Transverse colon (tissue), 4 donors: Measurements from ENCODE around the gene AIP. TPM values are rescaled to one million over a fixed set of nuclear protein-coding genes. Genes with fewer than 3 reads are reported as not detected.

Source experiments
- DNase-seq: peaks from one replicate; pipeline ENCODE4 v3.0.0-alpha.2; 2019
- H3K27ac ChIP-seq, 4 donors: fragments of 200-600 bp; sonication (generic); 2 replicates each; pipeline ENCODE4 v1.5.1; 2016 to 2018; ENCODE audit warnings: inconsistent platforms in 4 of 4
- H3K27me3 ChIP-seq: fragments of 200-600 bp; sonication (generic); 2 replicates; pipeline ENCODE4 v1.5.1; 2017; ENCODE audit warnings: inconsistent platforms
- H3K36me3 ChIP-seq, 4 donors: fragments of 200-600 bp; sonication (generic); 2 replicates each; pipeline ENCODE4 v1.5.1; 2017 to 2019; ENCODE audit warnings: inconsistent platforms in 4 of 4
- H3K4me1 ChIP-seq, 4 donors: fragments of 200-600 bp; sonication (generic); 2 replicates each; pipeline ENCODE4 v1.5.1; 2017 to 2020; ENCODE audit warnings: inconsistent platforms in 4 of 4
- H3K4me3 ChIP-seq, 4 donors: fragments of 200-600 bp; sonication (generic); 1 replicate in 1 of 4; 2 replicates in 3 of 4; pipeline versions ENCODE4 v1.5.1 to v1.6.1; 2017 to 2019; ENCODE audit warnings: inconsistent platforms in 4 of 4
- H3K9me3 ChIP-seq, 2 donors: fragments of 200-600 bp; sonication (generic); 2 replicates each; pipeline ENCODE4 v1.5.1; 2017 to 2019; ENCODE audit warnings: inconsistent platforms in 2 of 2
- CTCF ChIP-seq, 5 experiments: fragments of 200-600 bp in 3 of 5; fragments of 450-650 bp in 2 of 5; sonication (generic) in 3 of 5; IDR thresholded peaks; 1 replicate in 2 of 5; 2 replicates in 3 of 5; pipeline ENCODE4 v1.5.1; 2016 to 2017; ENCODE audit warnings: antibody characterized with exemption in 5 of 5, inconsistent platforms in 3 of 5, mild to moderate bottlenecking in 2 of 5, moderate library complexity in 1 of 5
- EP300 ChIP-seq: sonication (generic); formaldehyde crosslinking; IDR thresholded peaks from one replicate; pipeline ENCODE4 v1.6.1; 2017; ENCODE audit warnings: antibody characterized with exemption, low read depth
- POLR2A ChIP-seq: fragments of 450-650 bp; IDR thresholded peaks from one replicate; pipeline ENCODE4 v1.6.1; 2016; ENCODE audit warnings: antibody characterized with exemption, mild to moderate bottlenecking, moderate library complexity
- POLR2AphosphoS5 ChIP-seq, 3 donors: sonication (generic); formaldehyde crosslinking; IDR thresholded peaks; one replicate each; pipeline ENCODE4 v1.6.1; 2016; ENCODE audit warnings: antibody characterized with exemption in 3 of 3
- WGBS, 2 donors: methylation state at CpG; one replicate each; pipeline ENCODE4 v1.1.5; 2018; ENCODE audit warnings: low coverage in 1 of 2; 5-methylcytosine and 5-hydroxymethylcytosine counted together
- in situ Hi-C, 4 donors: fragments of 200-750 bp; cut with MboI; loops; one replicate each; pipeline versions ENCODE4 v1.15.0 to v1.15.1; 2017; ENCODE audit warnings: low sequenced_read_pairs in 3 of 4, low pct_ligation_motif_present in 1 of 4, low pct_unique_long_range_greater_than_20kb in 1 of 4
- intact Hi-C: fragments of 100-400 bp; cut with DNase I; formaldehyde crosslinking; loops from one replicate; pipeline ENCODE4 v1.15.1; 2023; ENCODE audit warnings: low total_unique reads
- total RNA-seq, 4 donors: library from RNA; depleted of rRNA; stranded (reverse); fragments of >200 nt; gene quantifications; one replicate each; pipeline ENCODE4 v1.1.0, GENCODE V29; 2016

Gene AIP
- total RNA-seq, 4 donors from 2014 or later = 32.9 to 71.5 (median 57.6) TPM

- in situ Hi-C loops = no loop called here
- DNase-seq = no peak
- intact Hi-C loops = no loop called here
- Histone ChIP-seq H3K27ac (no peak overlapping the region), H3K36me3 (no peaks in the 10 kb centered on the region), H3K27me3 (peaks cover 10% of the 10 kb centered on the region), H3K9me3 (no peaks in the 10 kb centered on the region), H3K4me1 (peaks cover 0 to 1% (median under 1%) of the 10 kb centered on the region in 4 donors), H3K4me3 (no peak overlapping the region)
- TF ChIP-seq EP300 = no peak
- TF ChIP-seq POLR2AphosphoS5 (IDR thresholded peaks at IDR 0.05) = no peak
- TF ChIP-seq CTCF (IDR thresholded peaks at IDR 0.05) = no peak
- no peak for TF ChIP-seq POLR2A
- WGBS, 2 donors = 75 to 83% methylated on average over 5 to 7 of the region's 7 CpGs
Measured at GRCh38 chr11:67514116-67514515, 31.3 kb downstream of the AIP start.

GRCh38 chr11:67516806-67517205 is 34.0 kb downstream of the AIP start:
- no peak for DNase-seq
- in situ Hi-C loops = no loop called here
- Histone ChIP-seq H3K27ac (no peak overlapping the region), H3K4me3 (no peak overlapping the region), H3K36me3 (no peaks in the 10 kb centered on the region), H3K4me1 (no peaks in the 10 kb centered on the region), H3K27me3 (peaks cover 10% of the 10 kb centered on the region), H3K9me3 (no peaks in the 10 kb centered on the region)
- intact Hi-C loops = no loop called here
- TF ChIP-seq POLR2AphosphoS5 (IDR thresholded peaks at IDR 0.05) = no peak
- TF ChIP-seq POLR2A = no peak
- no peak for TF ChIP-seq CTCF (IDR thresholded peaks at IDR 0.05)
- TF ChIP-seq EP300 = no peak
- 91% methylated on average over 9 of the region's 9 CpGs; no CpG with 5 or more reads in 1 of the 2 donors for WGBS, 2 donors

DNA sequence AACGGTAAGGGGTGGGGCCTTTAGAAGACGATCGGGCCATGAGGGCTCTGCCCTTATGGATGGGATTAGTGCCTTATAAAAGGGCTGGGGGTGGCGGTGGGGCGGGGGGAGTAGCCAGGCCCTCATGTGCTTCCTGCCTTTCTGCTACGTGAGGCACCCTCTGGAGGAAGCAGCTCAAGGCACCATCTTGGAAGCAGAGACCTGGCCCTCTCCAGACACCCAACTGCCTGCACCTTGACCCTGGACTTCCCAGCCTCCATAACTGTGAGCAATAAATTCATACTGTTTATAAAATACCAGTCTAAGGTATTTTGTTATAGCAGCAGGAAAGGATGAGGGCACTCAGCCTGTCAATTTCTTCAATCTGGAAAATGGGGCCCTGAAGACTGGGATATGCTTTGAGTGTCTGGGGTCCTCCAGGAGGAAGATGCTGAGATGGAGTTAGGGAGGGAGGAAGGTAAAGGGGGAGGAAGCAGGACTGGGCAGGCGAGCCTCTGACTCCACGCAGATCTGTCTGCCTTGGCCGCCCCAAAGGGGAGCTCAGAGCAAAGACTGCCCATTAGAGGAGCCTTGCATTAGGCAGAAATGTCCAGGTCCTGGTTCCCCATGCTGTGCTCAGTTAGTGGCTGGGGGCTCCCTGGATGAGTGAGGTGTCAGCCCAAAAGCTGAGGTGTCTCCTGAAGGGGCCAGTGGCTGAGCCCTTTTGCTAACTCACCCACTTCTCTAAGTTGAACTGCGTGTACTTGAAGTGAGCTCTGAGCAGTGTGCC is 35.1 kb downstream of the AIP start:
- no peak overlapping the region for H3K4me3 ChIP-seq
- WGBS, 2 donors = 73 to 77% methylated on average over 2 to 10 of the region's 10 CpGs
- no peak for DNase-seq
- no peaks in the 10 kb centered on the region for H3K4me1 ChIP-seq
- no peaks in the 10 kb centered on the region for H3K36me3 ChIP-seq
- no peak overlapping the region for H3K27ac ChIP-seq
- in situ Hi-C loops (no loop called here), intact Hi-C loops (no loop called here)
- peaks cover 10% of the 10 kb centered on the region for H3K27me3 ChIP-seq
- no peak for TF ChIP-seq EP300
- H3K9me3 ChIP-seq = no peaks in the 10 kb centered on the region

DNA sequence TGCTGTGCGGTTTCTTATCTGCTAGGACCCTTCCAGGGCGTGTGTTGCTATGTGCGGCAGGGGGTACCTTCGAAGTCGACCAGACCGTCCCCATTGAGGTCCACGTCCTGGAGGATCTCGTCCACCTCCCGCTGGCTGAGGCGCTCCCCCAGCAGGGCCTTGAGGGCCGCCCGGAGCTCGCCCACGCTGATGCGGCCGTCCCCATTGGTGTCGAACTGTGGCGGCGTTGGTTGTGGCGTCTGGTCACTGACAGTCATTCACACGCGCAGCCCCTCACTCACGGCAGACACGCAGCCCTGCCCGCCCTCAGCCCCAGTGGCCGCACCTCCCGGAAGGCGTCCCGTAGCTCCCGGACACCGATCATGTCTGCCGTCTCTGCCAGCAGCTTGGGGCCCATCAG is 36.9 kb downstream of the AIP start:
- WGBS, 2 donors = 94% methylated on average over 32 of the region's 32 CpGs; no CpG with 5 or more reads in 1 of the 2 donors
- DNase-seq = no peak

GRCh38 chr11:67520856-67521824 is 38.3 kb downstream of the AIP start:
- DNase-seq = no peak
- intact Hi-C loops (no loop called here), in situ Hi-C loops (no loop called here)
- Histone ChIP-seq H3K9me3 (no peaks in the 10 kb centered on the region), H3K4me1 (peaks cover 0 to 22% (median 12%) of the 10 kb centered on the region in 4 donors), H3K36me3 (no peaks in the 10 kb centered on the region), H3K27ac (no peak overlapping the region), H3K27me3 (no peaks in the 10 kb centered on the region), H3K4me3 (no peak overlapping the region)
- no peak for TF ChIP-seq POLR2A
- no peak for TF ChIP-seq POLR2AphosphoS5 (IDR thresholded peaks at IDR 0.05)
- TF ChIP-seq EP300 = no peak
- TF ChIP-seq CTCF (IDR thresholded peaks at IDR 0.05) = no peak
- WGBS, 2 donors = 89 to 93% methylated on average over 4 to 16 of the region's 16 CpGs

More for the DNA sequence above, 36.9 kb downstream of the AIP start:
- in situ Hi-C loops = no loop called here
- Histone ChIP-seq H3K36me3 (no peaks in the 10 kb centered on the region), H3K4me3 (no peak overlapping the region), H3K4me1 (peaks cover 0 to 11% (median 7%) of the 10 kb centered on the region in 4 donors), H3K27me3 (peaks cover 6% of the 10 kb centered on the region), H3K27ac (no peak overlapping the region), H3K9me3 (no peaks in the 10 kb centered on the region)
- intact Hi-C loops = no loop called here
- no peak for TF ChIP-seq POLR2A
